ENCODE measurements around the gene SPPL2B. TPM values are rescaled to one million over a fixed set of nuclear protein-coding genes. Genes with fewer than 3 reads are reported as not detected.

Gene SPPL2B
- total and polyA plus RNA-seq, 4 donors: 9.5 to 34.6 (median 21.4) TPM

DNA sequence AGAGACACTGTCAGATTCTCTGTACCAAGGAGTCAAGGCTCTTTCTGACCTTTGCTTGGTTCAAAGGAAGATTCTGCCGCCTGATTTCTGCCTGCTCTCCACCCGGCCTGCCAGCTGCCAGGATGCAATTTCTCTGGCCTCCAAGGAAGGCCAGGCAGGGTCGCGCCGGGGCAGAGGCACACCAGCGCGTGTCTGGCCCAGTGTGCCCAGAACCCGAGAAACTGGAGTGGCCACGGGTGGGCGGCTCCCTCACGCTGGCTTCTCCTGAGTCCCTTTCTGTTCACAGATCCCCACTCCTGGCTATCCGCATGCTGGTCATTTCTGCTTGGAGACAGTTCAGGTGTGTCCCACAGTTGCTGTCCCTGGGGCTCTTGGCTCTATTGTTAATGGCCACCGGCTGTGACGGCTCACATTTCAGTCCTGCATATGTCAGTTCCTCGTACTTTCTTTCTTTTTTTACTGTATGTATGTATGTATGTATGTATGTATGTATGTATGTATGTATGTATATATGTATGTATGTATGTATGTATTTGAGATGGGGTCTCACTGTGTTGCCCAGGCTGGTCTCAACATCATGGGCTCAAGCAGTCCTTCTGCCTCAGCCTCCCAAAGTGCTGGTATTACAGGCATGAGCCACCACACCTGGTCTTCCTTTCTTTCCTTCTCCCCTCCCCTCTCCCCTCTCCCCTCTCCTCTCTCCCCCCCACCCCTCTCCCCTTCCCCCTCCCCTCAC lies 48.5 kb downstream of the SPPL2B start:
- Histone ChIP-seq H3K4me1 (ENCODE audit: control insufficient read depth in 4 of 4, insufficient read depth in 4 of 4, low read length in 3 of 4) (no peaks in the 10 kb centered on the region), H3K4me3 (ENCODE audit: low read depth in 1 of 3, low read length in 3 of 3) (no peak overlapping the region), H3K9me3 (ENCODE audit: control insufficient read depth in 4 of 4, low read length in 3 of 4) (peaks cover 0 to 5% (median under 1%) of the 10 kb centered on the region in 4 donors), H3K27ac (ENCODE audit: low read depth in 1 of 2, low read length in 2 of 2) (no peak overlapping the region), H3K27me3 (ENCODE audit: control insufficient read depth in 4 of 4, insufficient read depth in 4 of 4, low read length in 3 of 4) (no peaks in the 10 kb centered on the region), H3K36me3 (ENCODE audit: control insufficient read depth in 4 of 4, insufficient read depth in 3 of 4, low read depth in 1 of 4, low read length in 3 of 4) (no peaks in the 10 kb centered on the region), H3K9ac (ENCODE audit: low read depth in 1 of 2, low read length in 2 of 2) (no peak overlapping the region)
- WGBS: 79% methylated on average over 15 of the region's 15 CpGs
- TF ChIP-seq SP1 (IDR thresholded peaks at IDR 0.05): no peak
- DNase-seq (ENCODE audit: low spot score): no peak

DNA sequence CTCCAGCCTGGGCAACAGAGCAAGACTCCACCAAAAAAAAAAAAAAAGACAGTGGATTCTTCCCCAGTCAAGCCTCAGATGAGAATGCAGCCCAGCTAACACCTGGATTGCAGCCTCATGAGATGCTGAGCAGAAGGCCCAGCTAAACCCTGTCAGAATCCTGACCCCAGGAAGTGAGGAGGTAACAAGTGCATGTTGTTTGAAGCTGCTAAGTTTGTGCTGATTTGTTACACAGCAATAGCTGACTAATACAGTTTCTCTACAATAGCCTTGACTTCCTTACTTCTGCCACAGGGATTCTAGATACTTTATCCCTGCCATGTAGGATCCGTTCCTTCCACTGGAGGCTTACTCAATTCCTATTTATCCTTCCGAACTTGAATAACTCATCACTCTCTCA lies 52.1 kb downstream of the SPPL2B start:
- peaks cover 0 to 5% (median under 1%) of the 10 kb centered on the region in 4 donors for H3K9me3 ChIP-seq (ENCODE audit: control insufficient read depth in 4 of 4, low read length in 3 of 4)
- no peaks in the 10 kb centered on the region for H3K36me3 ChIP-seq (ENCODE audit: control insufficient read depth in 4 of 4, insufficient read depth in 3 of 4, low read depth in 1 of 4, low read length in 3 of 4)
- no peaks in the 10 kb centered on the region for H3K27me3 ChIP-seq (ENCODE audit: control insufficient read depth in 4 of 4, insufficient read depth in 4 of 4, low read length in 3 of 4)
- no peak overlapping the region for H3K9ac ChIP-seq (ENCODE audit: low read depth in 1 of 2, low read length in 2 of 2)
- no peaks in the 10 kb centered on the region for H3K4me1 ChIP-seq (ENCODE audit: control insufficient read depth in 4 of 4, insufficient read depth in 4 of 4, low read length in 3 of 4)
- WGBS: 88% methylated on average over 2 of the region's 2 CpGs
- TF ChIP-seq TAF1 (conservative IDR thresholded peaks at IDR 0.05) (no peak), FOXA2 (IDR thresholded peaks at IDR 0.05) (no peak), NR2F2 (IDR thresholded peaks at IDR 0.05) (no peak), FOXA1 (IDR thresholded peaks at IDR 0.05) (no peak), HNF4A (conservative IDR thresholded peaks at IDR 0.05) (no peak), EGR1 (IDR thresholded peaks at IDR 0.05; ENCODE audit: low read depth in 2 of 2) (no peak), RAD21 (IDR thresholded peaks at IDR 0.05) (no peak), JUND (IDR thresholded peaks at IDR 0.05) (no peak), HNF4G (IDR thresholded peaks at IDR 0.05) (no peak), YY1 (IDR thresholded peaks at IDR 0.05) (no peak)
- TF ChIP-seq, protein P1, sequence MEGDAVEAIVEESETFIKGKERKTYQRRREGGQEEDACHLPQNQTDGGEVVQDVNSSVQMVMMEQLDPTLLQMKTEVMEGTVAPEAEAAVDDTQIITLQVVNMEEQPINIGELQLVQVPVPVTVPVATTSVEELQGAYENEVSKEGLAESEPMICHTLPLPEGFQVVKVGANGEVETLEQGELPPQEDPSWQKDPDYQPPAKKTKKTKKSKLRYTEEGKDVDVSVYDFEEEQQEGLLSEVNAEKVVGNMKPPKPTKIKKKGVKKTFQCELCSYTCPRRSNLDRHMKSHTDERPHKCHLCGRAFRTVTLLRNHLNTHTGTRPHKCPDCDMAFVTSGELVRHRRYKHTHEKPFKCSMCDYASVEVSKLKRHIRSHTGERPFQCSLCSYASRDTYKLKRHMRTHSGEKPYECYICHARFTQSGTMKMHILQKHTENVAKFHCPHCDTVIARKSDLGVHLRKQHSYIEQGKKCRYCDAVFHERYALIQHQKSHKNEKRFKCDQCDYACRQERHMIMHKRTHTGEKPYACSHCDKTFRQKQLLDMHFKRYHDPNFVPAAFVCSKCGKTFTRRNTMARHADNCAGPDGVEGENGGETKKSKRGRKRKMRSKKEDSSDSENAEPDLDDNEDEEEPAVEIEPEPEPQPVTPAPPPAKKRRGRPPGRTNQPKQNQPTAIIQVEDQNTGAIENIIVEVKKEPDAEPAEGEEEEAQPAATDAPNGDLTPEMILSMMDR (IDR thresholded peaks at IDR 0.05; ENCODE audit: low read depth, low read length, missing input control): no peak
- TF ChIP-seq, protein P2, sequence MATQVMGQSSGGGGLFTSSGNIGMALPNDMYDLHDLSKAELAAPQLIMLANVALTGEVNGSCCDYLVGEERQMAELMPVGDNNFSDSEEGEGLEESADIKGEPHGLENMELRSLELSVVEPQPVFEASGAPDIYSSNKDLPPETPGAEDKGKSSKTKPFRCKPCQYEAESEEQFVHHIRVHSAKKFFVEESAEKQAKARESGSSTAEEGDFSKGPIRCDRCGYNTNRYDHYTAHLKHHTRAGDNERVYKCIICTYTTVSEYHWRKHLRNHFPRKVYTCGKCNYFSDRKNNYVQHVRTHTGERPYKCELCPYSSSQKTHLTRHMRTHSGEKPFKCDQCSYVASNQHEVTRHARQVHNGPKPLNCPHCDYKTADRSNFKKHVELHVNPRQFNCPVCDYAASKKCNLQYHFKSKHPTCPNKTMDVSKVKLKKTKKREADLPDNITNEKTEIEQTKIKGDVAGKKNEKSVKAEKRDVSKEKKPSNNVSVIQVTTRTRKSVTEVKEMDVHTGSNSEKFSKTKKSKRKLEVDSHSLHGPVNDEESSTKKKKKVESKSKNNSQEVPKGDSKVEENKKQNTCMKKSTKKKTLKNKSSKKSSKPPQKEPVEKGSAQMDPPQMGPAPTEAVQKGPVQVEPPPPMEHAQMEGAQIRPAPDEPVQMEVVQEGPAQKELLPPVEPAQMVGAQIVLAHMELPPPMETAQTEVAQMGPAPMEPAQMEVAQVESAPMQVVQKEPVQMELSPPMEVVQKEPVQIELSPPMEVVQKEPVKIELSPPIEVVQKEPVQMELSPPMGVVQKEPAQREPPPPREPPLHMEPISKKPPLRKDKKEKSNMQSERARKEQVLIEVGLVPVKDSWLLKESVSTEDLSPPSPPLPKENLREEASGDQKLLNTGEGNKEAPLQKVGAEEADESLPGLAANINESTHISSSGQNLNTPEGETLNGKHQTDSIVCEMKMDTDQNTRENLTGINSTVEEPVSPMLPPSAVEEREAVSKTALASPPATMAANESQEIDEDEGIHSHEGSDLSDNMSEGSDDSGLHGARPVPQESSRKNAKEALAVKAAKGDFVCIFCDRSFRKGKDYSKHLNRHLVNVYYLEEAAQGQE (IDR thresholded peaks at IDR 0.05): no peak
- H3K4me3 ChIP-seq (ENCODE audit: low read depth in 1 of 3, low read length in 3 of 3): no peak overlapping the region
- DNase-seq (ENCODE audit: low spot score): no peak
- H3K27ac ChIP-seq (ENCODE audit: low read depth in 1 of 2, low read length in 2 of 2): no peak overlapping the region

All from liver (tissue), 9 donors.